H9 (cell line): ENCODE data around the gene RAB11A. TPM values are rescaled to one million over a fixed set of nuclear protein-coding genes. Genes with fewer than 3 reads are reported as not detected.

Experiments
- DNase-seq: peaks from one replicate; pipeline ENCODE4 v3.0.0-alpha.2; 2017
- H2AFZ ChIP-seq: one replicate; pipeline ENCODE4 v1.6.1; 2013; ENCODE audit warnings: mild to moderate bottlenecking, low read length, control low read depth, moderate library complexity
- H2AK5ac ChIP-seq: 2 replicates; pipeline ENCODE4 v1.6.1; 2013; ENCODE audit warnings: low read length, control low read depth, mixed read lengths; ENCODE audit not compliant: insufficient read length
- H2BK120ac ChIP-seq: one replicate; pipeline ENCODE4 v1.6.1; 2013; ENCODE audit warnings: low read depth, mild to moderate bottlenecking, low read length, control low read depth, inconsistent platforms; ENCODE audit not compliant: poor library complexity, severe bottlenecking
- H2BK12ac ChIP-seq: 2 replicates; pipeline ENCODE4 v1.6.1; 2013; ENCODE audit warnings: low read length, control low read depth, mixed read lengths, low read depth; ENCODE audit not compliant: insufficient read length
- H2BK15ac ChIP-seq: 2 replicates; pipeline ENCODE4 v1.6.1; 2013; ENCODE audit warnings: low read depth, low read length, control low read depth
- H2BK20ac ChIP-seq: one replicate; pipeline ENCODE4 v1.6.1; 2013; ENCODE audit warnings: low read depth, mild to moderate bottlenecking, low read length, control low read depth, inconsistent platforms; ENCODE audit not compliant: poor library complexity, severe bottlenecking
- H2BK5ac ChIP-seq: 2 replicates; pipeline ENCODE4 v1.6.1; 2013; ENCODE audit warnings: low read length, control low read depth, mixed read lengths; ENCODE audit not compliant: insufficient read length
- H3K14ac ChIP-seq: 2 replicates; pipeline ENCODE4 v1.6.1; 2013; ENCODE audit warnings: low read length, control low read depth; ENCODE audit not compliant: insufficient read depth
- H3K18ac ChIP-seq: 2 replicates; pipeline ENCODE4 v1.6.1; 2013; ENCODE audit warnings: low read depth, mild to moderate bottlenecking, mixed read lengths, low read length, control low read depth; ENCODE audit not compliant: insufficient read length
- H3K23ac ChIP-seq: 2 replicates; pipeline ENCODE4 v1.6.1; 2013; ENCODE audit warnings: low read length, control low read depth, mixed read lengths, low read depth; ENCODE audit not compliant: insufficient read length
- H3K23me2 ChIP-seq: 2 replicates; pipeline ENCODE4 v1.6.1; 2013; ENCODE audit warnings: low read depth, mild to moderate bottlenecking, mixed read lengths, low read length, control low read depth; ENCODE audit not compliant: insufficient read length, poor library complexity, severe bottlenecking
- H3K27ac ChIP-seq: 2 replicates; pipeline ENCODE4 v1.5.1; 2013; ENCODE audit warnings: low read length, control low read depth, mixed read lengths, low read depth; ENCODE audit not compliant: insufficient read length
- H3K27me3 ChIP-seq: 2 replicates; pipeline ENCODE4 v1.6.1; 2013; ENCODE audit warnings: low read length, control low read depth, inconsistent platforms; ENCODE audit not compliant: insufficient read depth
- H3K4ac ChIP-seq: 2 replicates; pipeline ENCODE4 v1.6.1; 2013; ENCODE audit warnings: low read depth, mild to moderate bottlenecking, control low read depth, inconsistent platforms, low read length, moderate library complexity
- H3K4me1 ChIP-seq: 2 replicates; pipeline ENCODE4 v1.6.1; 2013; ENCODE audit warnings: low read length, control low read depth, inconsistent platforms; ENCODE audit not compliant: insufficient read depth
- H3K4me2 ChIP-seq: 2 replicates; pipeline ENCODE4 v1.6.1; 2013; ENCODE audit warnings: low read length, control low read depth, mixed read lengths; ENCODE audit not compliant: insufficient read length, insufficient read depth
- H3K56ac ChIP-seq: 2 replicates; pipeline ENCODE4 v1.6.1; 2013; ENCODE audit warnings: low read depth, mild to moderate bottlenecking, mixed read lengths, low read length, control low read depth; ENCODE audit not compliant: insufficient read length
- H3K79me1 ChIP-seq: 2 replicates; pipeline ENCODE4 v1.6.1; 2013; ENCODE audit warnings: low read depth, mild to moderate bottlenecking, moderate library complexity, low read length, control low read depth, inconsistent platforms; ENCODE audit not compliant: insufficient read depth, poor library complexity, severe bottlenecking
- H3K79me2 ChIP-seq: 2 replicates; pipeline ENCODE4 v1.6.1; 2013; ENCODE audit warnings: low read length, control low read depth, inconsistent platforms; ENCODE audit not compliant: insufficient read depth
- H3K9ac ChIP-seq: 2 replicates; pipeline ENCODE4 v1.6.1; 2013; ENCODE audit warnings: low read length, control low read depth, mixed read lengths; ENCODE audit not compliant: insufficient read length; ENCODE audit errors: extremely low read depth
- H3K9me3 ChIP-seq: one replicate; pipeline ENCODE4 v1.6.1; 2013; ENCODE audit warnings: low read depth, low read length, inconsistent platforms; ENCODE audit not compliant: control insufficient read depth
- H3T11ph ChIP-seq: one replicate; pipeline ENCODE4 v1.6.1; 2013; ENCODE audit warnings: mild to moderate bottlenecking, low read length, control low read depth, inconsistent platforms
- H4K20me1 ChIP-seq: one replicate; pipeline ENCODE4 v1.6.1; 2013; ENCODE audit not compliant: control insufficient read depth, insufficient read length, insufficient read depth
- H4K5ac ChIP-seq: 2 replicates; pipeline ENCODE4 v1.6.1; 2013; ENCODE audit warnings: low read depth, mild to moderate bottlenecking, mixed read lengths, low read length, control low read depth; ENCODE audit not compliant: insufficient read length
- H4K8ac ChIP-seq: replicated peaks from 2 replicates; pipeline ENCODE4 v1.6.1; 2013; ENCODE audit warnings: low read length, control low read depth, mixed read lengths, low read depth; ENCODE audit not compliant: insufficient read length
- H4K91ac ChIP-seq: 2 replicates; pipeline ENCODE4 v1.6.1; 2013; ENCODE audit warnings: low read depth, mild to moderate bottlenecking, moderate library complexity, mixed read lengths, low read length, control low read depth; ENCODE audit not compliant: insufficient read length
- H3K27ac Mint-ChIP-seq, 3 experiments: 2 replicates in 2 of 3; 3 replicates in 1 of 3; pipeline ENCODE4 v1.8.0; 2020 to 2021; ENCODE audit warnings: mixed read lengths in 3 of 3, mild to moderate bottlenecking in 1 of 3, moderate library complexity in 1 of 3
- H3K27me3 Mint-ChIP-seq: 2 replicates; pipeline ENCODE4 v1.8.0; 2021; ENCODE audit warnings: low read depth, mild to moderate bottlenecking, moderate library complexity, mixed read lengths
- H3K36me3 Mint-ChIP-seq, 3 experiments: 2 replicates in 2 of 3; 3 replicates in 1 of 3; pipeline ENCODE4 v1.8.0; 2020 to 2021; ENCODE audit warnings: low read depth in 3 of 3, mixed read lengths in 3 of 3; ENCODE audit not compliant: insufficient read depth in 1 of 3
- H3K4me1 Mint-ChIP-seq, 2 experiments: 2 replicates each; pipeline ENCODE4 v1.8.0; 2020; ENCODE audit warnings: mixed read lengths in 2 of 2
- H3K4me3 Mint-ChIP-seq, 2 experiments: 2 replicates in 1 of 2; 3 replicates in 1 of 2; pipeline ENCODE4 v1.8.0; 2020 to 2021; ENCODE audit warnings: mild to moderate bottlenecking in 2 of 2, mixed read lengths in 2 of 2, moderate library complexity in 1 of 2
- H3K9me3 Mint-ChIP-seq, 2 experiments: 2 replicates in 1 of 2; 3 replicates in 1 of 2; pipeline ENCODE4 v1.8.0; 2020; ENCODE audit warnings: mild to moderate bottlenecking in 2 of 2, mixed read lengths in 2 of 2, moderate library complexity in 1 of 2
- CTCF ChIP-seq: fragments of 200-600 bp; sonication (generic); conservative IDR thresholded peaks from 3 replicates; pipeline ENCODE4 v1.8.0; 2021; ENCODE audit warnings: antibody characterized with exemption, mild to moderate bottlenecking
- WGBS: extraction: QIAGEN DNeasy Blood & Tissue Kit; methylation state at CpG from one replicate; pipeline ENCODE4 v1.1.7; 2013; ENCODE audit warnings: missing lambda C conversion rate, low lambda C conversion rate, mixed read lengths; ENCODE audit not compliant: insufficient read length; ENCODE audit errors: extremely low coverage; 5-methylcytosine and 5-hydroxymethylcytosine counted together
- total RNA-seq: library from RNA; stranded (reverse); gene quantifications from 2 replicates; pipeline ENCODE4 v1.2.1, GENCODE V29; 2021

Gene RAB11A
- total RNA-seq, 1 experiment from 2014 or later: 217 TPM

- Mint-ChIP-seq H3K9me3 (no peaks in the 10 kb centered on the region), H3K4me1 (peaks cover 14 to 18% of the 10 kb centered on the region in 2 experiments), H3K4me3 (no peak overlapping the region)
Observed at GRCh38 chr15:65912235-65912634, 42.9 kb downstream of the RAB11A start.

More at GRCh38 chr15:65912235-65912634, 42.9 kb downstream of the RAB11A start:
- Mint-ChIP-seq H3K36me3 (peaks cover 0 to 5% (median 4%) of the 10 kb centered on the region in 3 experiments; a peak in 3 of 7 replicates), H3K27ac (no peak overlapping the region), H3K27me3 (no peaks in the 10 kb centered on the region)
- Histone ChIP-seq H3K23me2 (no peaks in the 10 kb centered on the region), H3K9ac (no peak overlapping the region), H4K5ac (no peak overlapping the region), H3K14ac (no peak overlapping the region), H2BK15ac (no peak overlapping the region), H3K9me3 (no peaks in the 10 kb centered on the region), H3K4ac (no peak overlapping the region), H3K79me1 (no peaks in the 10 kb centered on the region), H2AFZ (no peak overlapping the region), H4K91ac (no peak overlapping the region), H4K20me1 (no peaks in the 10 kb centered on the region), H3K27ac (no peak overlapping the region), H3K18ac (no peak overlapping the region), H4K8ac (no peak overlapping the region), H3T11ph (no peak overlapping the region), H3K56ac (no peak overlapping the region), H2BK120ac (no peak overlapping the region), H3K23ac (no peak overlapping the region), H2BK12ac (no peak overlapping the region), H2BK20ac (no peak overlapping the region), H3K79me2 (no peaks in the 10 kb centered on the region), H3K4me2 (no peak overlapping the region), H3K27me3 (no peaks in the 10 kb centered on the region), H2AK5ac (no peak overlapping the region), H3K4me1 (no peaks in the 10 kb centered on the region), H2BK5ac (no peak overlapping the region)
- no CpG with 5 or more reads among the region's 2 CpGs for WGBS
- no peak for DNase-seq
- TF ChIP-seq CTCF: no peak
